Right atrium auricular region (tissue), 2 donors: ENCODE results near the gene EIF4A3. TPM values are rescaled to one million over a fixed set of nuclear protein-coding genes. Genes with fewer than 3 reads are reported as not detected.

Experiments used
- DNase-seq: peaks from one replicate; pipeline ENCODE4 v3.0.0-alpha.2; 2019; ENCODE audit warnings: low spot score
- H3K27ac ChIP-seq, 2 donors: fragments of 200-600 bp; sonication (generic); 1 replicate in 1 of 2; 2 replicates in 1 of 2; pipeline ENCODE4 v1.5.1; 2016 to 2019
- H3K27me3 ChIP-seq, 2 donors: fragments of 200-600 bp; sonication (generic); one replicate each; pipeline versions ENCODE4 v1.5.1 to v1.6.0; 2017 to 2019
- H3K36me3 ChIP-seq: fragments of 200-600 bp; sonication (generic); one replicate; pipeline ENCODE4 v1.5.1; 2016
- H3K4me1 ChIP-seq, 2 donors: fragments of 200-600 bp; sonication (generic); one replicate each; pipeline versions ENCODE4 v1.5.1 to v1.6.0; 2017 to 2019
- H3K4me3 ChIP-seq, 2 donors: fragments of 200-600 bp; sonication (generic); 1 replicate in 1 of 2; 2 replicates in 1 of 2; pipeline ENCODE4 v1.5.1; 2017 to 2019; ENCODE audit warnings: mild to moderate bottlenecking in 1 of 2, moderate library complexity in 1 of 2
- H3K9me3 ChIP-seq, 2 donors: fragments of 200-600 bp; sonication (generic); one replicate each; pipeline ENCODE4 v1.5.1; 2019
- total RNA-seq, 2 donors: library from RNA; depleted of rRNA; stranded (reverse); fragments of >200 nt; gene quantifications; one replicate each; pipeline ENCODE4 v1.1.0, GENCODE V29; 2016
- TF ChIP-seq, protein P1 (sequence below), 2 donors: fragments of 200-600 bp; sonication (generic); IDR thresholded peaks; one replicate each; pipeline ENCODE4 v1.5.1; 2019; ENCODE audit warnings: antibody characterized with exemption in 2 of 2

Gene EIF4A3
- total RNA-seq, 2 donors from 2014 or later, result 24.6 to 31.0 TPM

DNA sequence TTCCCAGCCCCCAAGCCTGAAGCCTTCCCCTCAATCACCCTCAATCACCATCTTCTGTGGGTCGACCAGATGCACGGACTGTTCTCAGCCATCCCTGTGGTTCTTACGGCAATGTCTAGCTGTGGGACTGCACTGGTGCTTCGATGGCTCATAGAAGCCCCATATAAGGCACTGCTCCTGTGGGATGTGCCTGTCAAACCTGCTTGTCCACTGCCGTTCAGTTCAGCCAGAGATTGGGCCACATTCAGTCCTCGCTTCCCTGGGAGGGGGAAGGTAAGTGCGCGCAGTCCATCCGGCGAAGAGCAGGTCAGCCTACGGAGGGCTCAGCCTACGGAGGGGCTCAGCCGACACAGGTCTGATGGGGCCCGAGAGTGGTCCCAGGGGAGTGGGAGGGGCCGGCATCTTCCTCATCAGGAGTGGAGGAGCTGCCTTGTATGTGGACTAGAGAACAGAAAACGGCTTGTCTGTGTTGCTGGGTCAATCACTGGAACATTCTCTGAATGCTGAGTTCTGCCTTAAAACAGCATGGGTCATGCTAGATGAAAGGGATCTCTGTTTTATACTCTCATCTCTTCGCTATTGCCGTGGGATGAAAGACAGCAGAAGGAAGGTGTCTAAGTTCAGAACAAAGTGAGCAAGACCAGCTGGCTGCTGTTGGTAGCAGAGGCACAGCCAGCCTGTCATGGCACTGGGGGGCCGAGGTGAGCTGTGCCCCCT lies 23.0 kb upstream of the EIF4A3 start, which contains the start of gene CARD14:
Gene CARD14 (plus strand): TSS at position 247 of the 717 bp plus-strand sequence. CDS start 11,409 bp downstream, outside the sequence.
- no peaks in the 10 kb centered on the region for H3K9me3 ChIP-seq
- H3K36me3 ChIP-seq, result no peaks in the 10 kb centered on the region
- H3K4me3 ChIP-seq, result no peak within 1 kb of the TSS
- no peaks in the 10 kb centered on the region for H3K27me3 ChIP-seq
- H3K27ac ChIP-seq, result no peak within 1 kb of the TSS
- no peaks in the 10 kb centered on the region for H3K4me1 ChIP-seq
- TF ChIP-seq, protein P1, sequence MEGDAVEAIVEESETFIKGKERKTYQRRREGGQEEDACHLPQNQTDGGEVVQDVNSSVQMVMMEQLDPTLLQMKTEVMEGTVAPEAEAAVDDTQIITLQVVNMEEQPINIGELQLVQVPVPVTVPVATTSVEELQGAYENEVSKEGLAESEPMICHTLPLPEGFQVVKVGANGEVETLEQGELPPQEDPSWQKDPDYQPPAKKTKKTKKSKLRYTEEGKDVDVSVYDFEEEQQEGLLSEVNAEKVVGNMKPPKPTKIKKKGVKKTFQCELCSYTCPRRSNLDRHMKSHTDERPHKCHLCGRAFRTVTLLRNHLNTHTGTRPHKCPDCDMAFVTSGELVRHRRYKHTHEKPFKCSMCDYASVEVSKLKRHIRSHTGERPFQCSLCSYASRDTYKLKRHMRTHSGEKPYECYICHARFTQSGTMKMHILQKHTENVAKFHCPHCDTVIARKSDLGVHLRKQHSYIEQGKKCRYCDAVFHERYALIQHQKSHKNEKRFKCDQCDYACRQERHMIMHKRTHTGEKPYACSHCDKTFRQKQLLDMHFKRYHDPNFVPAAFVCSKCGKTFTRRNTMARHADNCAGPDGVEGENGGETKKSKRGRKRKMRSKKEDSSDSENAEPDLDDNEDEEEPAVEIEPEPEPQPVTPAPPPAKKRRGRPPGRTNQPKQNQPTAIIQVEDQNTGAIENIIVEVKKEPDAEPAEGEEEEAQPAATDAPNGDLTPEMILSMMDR (IDR thresholded peaks at IDR 0.05), result no peak
- no peak for DNase-seq

DNA sequence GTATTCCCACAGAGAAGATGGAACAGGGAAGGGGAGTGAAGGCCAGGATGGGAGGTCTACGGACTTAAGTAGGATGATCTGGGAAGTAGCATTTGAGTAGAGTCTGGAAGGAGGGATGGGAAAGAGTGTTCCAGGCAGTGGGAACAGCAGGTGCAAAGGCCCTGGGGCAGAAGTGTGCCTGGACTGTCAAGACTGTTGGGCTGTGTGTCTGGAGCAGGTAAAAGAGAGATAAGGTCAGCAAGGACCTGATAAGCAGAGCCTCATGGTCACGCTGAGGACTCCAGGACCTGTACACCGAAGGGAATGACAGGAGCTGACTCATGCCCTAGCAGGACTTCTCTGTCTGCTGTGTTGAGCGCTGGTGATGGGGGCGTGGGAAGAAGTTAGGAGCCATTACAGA lies 22.2 kb upstream of the EIF4A3 start:
- Histone ChIP-seq H3K27ac (no peak overlapping the region), H3K9me3 (no peaks in the 10 kb centered on the region), H3K27me3 (no peaks in the 10 kb centered on the region), H3K36me3 (no peaks in the 10 kb centered on the region), H3K4me3 (no peak overlapping the region), H3K4me1 (no peaks in the 10 kb centered on the region)
- DNase-seq, result no peak
- TF ChIP-seq, protein P1 (IDR thresholded peaks at IDR 0.05), result no peak

DNA sequence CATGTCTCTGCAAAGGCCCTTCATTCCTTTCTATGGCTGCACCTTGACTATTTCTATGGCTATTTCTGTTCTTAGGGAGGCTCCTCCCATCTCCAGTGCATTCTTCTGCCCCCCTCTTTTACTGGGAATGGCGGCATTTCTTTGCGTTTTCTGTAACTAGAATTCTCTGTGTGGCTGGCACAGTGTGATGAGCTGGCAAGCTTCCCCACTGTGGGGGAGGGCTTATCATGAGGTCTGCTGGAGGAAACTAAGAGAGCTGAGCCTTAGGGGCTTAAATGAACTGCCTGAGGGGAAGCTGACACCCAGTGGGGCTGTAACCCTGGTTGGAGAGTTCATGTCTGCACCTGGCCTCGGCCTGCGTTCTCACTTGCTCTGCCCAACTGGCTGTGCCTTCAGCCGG lies 21.4 kb upstream of the EIF4A3 start:
- no peaks in the 10 kb centered on the region for H3K9me3 ChIP-seq
- TF ChIP-seq, protein P1 (IDR thresholded peaks at IDR 0.05), result no peak
- H3K27me3 ChIP-seq, result no peaks in the 10 kb centered on the region
- no peak for DNase-seq
- no peaks in the 10 kb centered on the region for H3K4me1 ChIP-seq
- no peak overlapping the region for H3K27ac ChIP-seq
- H3K36me3 ChIP-seq, result no peaks in the 10 kb centered on the region
- no peak overlapping the region for H3K4me3 ChIP-seq

DNA sequence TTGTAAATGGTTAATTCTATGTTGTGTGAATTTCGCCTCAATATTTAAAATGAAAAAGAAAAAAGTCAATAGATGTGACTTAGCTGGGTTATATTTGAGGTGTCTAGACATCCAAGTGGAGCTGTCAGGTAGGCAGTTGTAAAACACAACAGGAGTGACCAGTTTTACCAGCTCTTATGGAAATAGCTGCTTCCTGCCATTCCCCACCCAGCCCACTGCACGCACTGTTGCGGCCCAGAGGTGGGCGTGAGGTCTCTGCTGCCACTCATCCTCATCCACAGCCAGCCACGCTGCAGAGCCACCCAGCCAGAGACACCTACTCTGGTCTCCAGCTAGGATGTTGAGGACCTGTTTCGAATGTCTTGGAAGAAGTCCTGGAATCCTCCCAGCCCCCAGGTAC lies 19.5 kb upstream of the EIF4A3 start:
- Histone ChIP-seq H3K9me3 (no peaks in the 10 kb centered on the region), H3K36me3 (no peaks in the 10 kb centered on the region), H3K27ac (no peak overlapping the region), H3K4me3 (no peak overlapping the region), H3K27me3 (no peaks in the 10 kb centered on the region), H3K4me1 (no peaks in the 10 kb centered on the region)
- no peak for DNase-seq
- TF ChIP-seq, protein P1 (IDR thresholded peaks at IDR 0.05), result no peak

DNA sequence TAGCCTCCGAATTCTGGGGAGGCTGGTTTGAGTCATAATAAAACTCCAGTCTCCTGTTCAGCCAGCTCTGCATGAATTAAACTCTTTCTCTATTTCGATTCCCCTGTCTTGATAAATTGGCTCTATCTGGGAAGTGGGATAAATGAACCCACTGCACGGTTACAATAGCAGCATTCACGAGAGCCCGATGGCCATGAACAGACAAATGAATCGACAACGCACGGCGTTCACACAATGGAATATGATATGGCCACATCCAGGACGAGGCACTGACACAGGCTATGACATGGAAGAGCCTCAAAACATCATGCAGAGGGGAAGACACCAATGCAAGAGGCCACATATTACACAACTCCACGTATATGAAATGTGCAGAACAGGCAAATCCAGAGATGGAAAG lies 17.3 kb upstream of the EIF4A3 start:
- no peak for DNase-seq
- Histone ChIP-seq H3K27me3 (no peaks in the 10 kb centered on the region), H3K27ac (no peak overlapping the region), H3K36me3 (no peaks in the 10 kb centered on the region), H3K4me3 (no peak overlapping the region), H3K9me3 (no peaks in the 10 kb centered on the region), H3K4me1 (no peaks in the 10 kb centered on the region)
- TF ChIP-seq, protein P1 (IDR thresholded peaks at IDR 0.05), result no peak

DNA sequence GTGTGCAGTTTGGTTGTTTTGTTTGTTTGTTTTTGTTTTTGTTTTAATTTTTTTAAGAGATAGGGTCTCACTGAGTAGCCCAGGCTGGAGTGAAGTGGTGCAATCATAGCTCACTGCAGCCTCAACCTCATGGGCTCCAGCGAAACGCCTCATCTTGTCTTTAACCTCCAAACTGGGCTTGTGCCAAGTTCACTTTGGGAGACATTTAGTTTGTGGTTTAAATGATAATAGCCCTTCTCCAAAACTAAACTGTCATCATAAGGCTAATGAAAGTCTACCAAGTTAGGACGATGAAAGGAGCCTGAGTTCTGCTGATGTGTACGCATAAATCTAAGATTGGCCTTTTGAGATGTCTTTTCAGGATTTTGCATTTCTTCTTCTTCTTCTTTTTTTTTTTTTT lies 16.4 kb upstream of the EIF4A3 start:
- Histone ChIP-seq H3K4me1 (no peaks in the 10 kb centered on the region), H3K9me3 (no peaks in the 10 kb centered on the region), H3K27me3 (no peaks in the 10 kb centered on the region), H3K36me3 (no peaks in the 10 kb centered on the region), H3K27ac (no peak overlapping the region), H3K4me3 (no peak overlapping the region)
- DNase-seq, result no peak
- TF ChIP-seq, protein P1 (IDR thresholded peaks at IDR 0.05), result no peak
